IMR-90 (cell line): Measurements from ENCODE around the gene LMTK2. TPM values are rescaled to one million over a fixed set of nuclear protein-coding genes. Genes with fewer than 3 reads are reported as not detected.

Source experiments
- ATAC-seq: fragments of 200-7000 bp; cut with Tn5 transposase; 2 replicates; pipeline ENCODE4 v1.9.1; 2020; ENCODE audit warnings: low read depth, mild to moderate bottlenecking, moderate library complexity
- BruUV-seq: library from RNA; stranded (reverse); fragments of 400-500 nt; replicated peaks from 2 replicates; lab custom pipeline; 2021; lab: Mats Ljungman, UMichigan
- CTCF ChIA-PET: fragments of 300-600 bp; formaldehyde crosslinking; extraction: SDS; loops from one replicate; lab custom pipeline; 2021; ENCODE audit warnings: antibody characterized with exemption; lab: Yijun Ruan, JAX
- POLR2A ChIA-PET: fragments of 300-600 bp; sonication (Branson Sonifier 250); formaldehyde crosslinking; loops from one replicate; lab custom pipeline; 2022; ENCODE audit warnings: antibody characterized with exemption; ENCODE audit not compliant: unreplicated experiment; lab: Charles Lee
- DNase-seq: peaks from one replicate; pipeline ENCODE4 v3.0.0; 2013
- H2AFZ ChIP-seq: replicated peaks from 2 replicates; pipeline ENCODE3; 2013; ENCODE audit warnings: low read length, mild to moderate bottlenecking; ENCODE audit not compliant: poor library complexity
- H2AK5ac ChIP-seq: 2 replicates; pipeline ENCODE4 v1.6.1; 2013; ENCODE audit warnings: low read depth, low read length, inconsistent platforms
- H2AK9ac ChIP-seq: replicated peaks from 2 replicates; pipeline ENCODE3; 2013; ENCODE audit warnings: mild to moderate bottlenecking, low read depth, low read length, moderate library complexity; ENCODE audit not compliant: poor library complexity
- H2BK120ac ChIP-seq: 2 replicates; pipeline ENCODE4 v1.6.1; 2013; ENCODE audit warnings: low read depth, low read length, inconsistent platforms
- H2BK15ac ChIP-seq: 3 replicates; pipeline ENCODE4 v1.6.1; 2013; ENCODE audit warnings: low read depth, low read length, inconsistent platforms
- H2BK20ac ChIP-seq: 2 replicates; pipeline ENCODE4 v1.6.1; 2013; ENCODE audit warnings: low read depth, mild to moderate bottlenecking, inconsistent platforms, low read length, moderate library complexity
- H2BK5ac ChIP-seq: 2 replicates; pipeline ENCODE4 v1.6.1; 2013; ENCODE audit warnings: mild to moderate bottlenecking, low read depth, low read length, inconsistent platforms; ENCODE audit not compliant: poor library complexity, severe bottlenecking
- H3K14ac ChIP-seq: replicated peaks from 2 replicates; pipeline ENCODE4 v1.6.1; 2013; ENCODE audit warnings: low read depth, low read length, inconsistent platforms
- H3K18ac ChIP-seq: 2 replicates; pipeline ENCODE4 v1.6.1; 2013; ENCODE audit warnings: low read depth, low read length, control low read depth
- H3K23ac ChIP-seq: 2 replicates; pipeline ENCODE4 v1.6.1; 2013; ENCODE audit warnings: low read depth, low read length, inconsistent platforms
- H3K27ac ChIP-seq: 2 replicates; pipeline ENCODE4 v1.5.1; 2013; ENCODE audit warnings: mild to moderate bottlenecking, control low read depth, low read length; ENCODE audit not compliant: insufficient read depth
- H3K27me3 ChIP-seq: 2 replicates; pipeline ENCODE4 v1.6.1; 2013; ENCODE audit warnings: low read length; ENCODE audit not compliant: control insufficient read depth, insufficient read depth
- H3K36me3 ChIP-seq: 2 replicates; pipeline ENCODE4 v1.6.1; 2013; ENCODE audit warnings: low read length, mixed read lengths; ENCODE audit not compliant: control insufficient read depth, insufficient read depth
- H3K4ac ChIP-seq: 2 replicates; pipeline ENCODE4 v1.6.1; 2013; ENCODE audit warnings: low read depth, low read length, inconsistent platforms
- H3K4me1 ChIP-seq: 2 replicates; pipeline ENCODE4 v1.6.1; 2013; ENCODE audit warnings: low read length, mixed read lengths; ENCODE audit not compliant: control insufficient read depth, insufficient read depth
- H3K4me2 ChIP-seq: 2 replicates; pipeline ENCODE4 v1.6.1; 2013; ENCODE audit warnings: low read depth, mild to moderate bottlenecking, control low read depth, low read length, moderate library complexity
- H3K4me3 ChIP-seq: 2 replicates; pipeline ENCODE4 v1.5.1; 2013; ENCODE audit warnings: low read depth, mild to moderate bottlenecking, control low read depth, low read length, moderate library complexity; ENCODE audit not compliant: insufficient read depth
- H3K56ac ChIP-seq: 2 replicates; pipeline ENCODE4 v1.6.1; 2013; ENCODE audit warnings: low read length, inconsistent platforms; ENCODE audit not compliant: insufficient read depth; ENCODE audit errors: extremely low read depth
- H3K79me1 ChIP-seq, 2 experiments: 2 replicates each; pipeline ENCODE4 v1.6.1; 2013; ENCODE audit warnings: low read length in 2 of 2, inconsistent platforms in 1 of 2, low read depth in 1 of 2
- H3K9ac ChIP-seq: 2 replicates; pipeline ENCODE4 v1.6.1; 2013; ENCODE audit warnings: low read depth, low read length, control low read depth
- H3K9me1 ChIP-seq: 2 replicates; pipeline ENCODE4 v1.6.1; 2013; ENCODE audit warnings: low read length, inconsistent platforms; ENCODE audit not compliant: insufficient read depth
- H3K9me3 ChIP-seq: 2 replicates; pipeline ENCODE4 v1.6.1; 2013; ENCODE audit warnings: low read length; ENCODE audit not compliant: control insufficient read depth, insufficient read depth
- H4K20me1 ChIP-seq: 2 replicates; pipeline ENCODE4 v1.6.1; 2013; ENCODE audit warnings: low read length, inconsistent platforms; ENCODE audit not compliant: insufficient read depth
- H4K5ac ChIP-seq: 2 replicates; pipeline ENCODE4 v1.6.1; 2013; ENCODE audit warnings: mild to moderate bottlenecking, low read depth, low read length, control low read depth
- H4K8ac ChIP-seq, 2 experiments: 2 replicates each; pipeline ENCODE4 v1.6.1; 2013; ENCODE audit warnings: low read depth in 2 of 2, low read length in 2 of 2, control low read depth in 1 of 2, inconsistent platforms in 1 of 2
- H4K91ac ChIP-seq: 2 replicates; pipeline ENCODE4 v1.6.1; 2013; ENCODE audit warnings: low read depth, low read length, inconsistent platforms; ENCODE audit not compliant: insufficient read depth
- BHLHE40 ChIP-seq: fragments of 150-350 bp; IDR thresholded peaks from 2 replicates; pipeline ENCODE4 v1.6.1; 2016; ENCODE audit warnings: mild to moderate bottlenecking, low read depth, low read length
- CEBPB ChIP-seq: IDR thresholded peaks from 2 replicates; pipeline ENCODE4 v1.6.1; 2012; ENCODE audit warnings: low read depth, low read length, improper control_type of control experiment
- ELK1 ChIP-seq: fragments of 150-350 bp; IDR thresholded peaks from 2 replicates; pipeline ENCODE4 v1.6.1; 2016; ENCODE audit warnings: low read depth, mild to moderate bottlenecking, low read length, moderate library complexity, borderline replicate concordance
- FOS ChIP-seq: fragments of 150-350 bp; IDR thresholded peaks from 2 replicates; pipeline ENCODE4 v1.6.1; 2016; ENCODE audit warnings: low read depth, low read length
- MAFK ChIP-seq: IDR thresholded peaks from 2 replicates; pipeline ENCODE4 v1.6.1; 2012; ENCODE audit warnings: low read depth, low read length, improper control_type of control experiment
- MAZ ChIP-seq: IDR thresholded peaks from 2 replicates; pipeline ENCODE4 v1.6.1; 2012; ENCODE audit warnings: low read depth, mild to moderate bottlenecking, low read length, improper control_type of control experiment, moderate library complexity, borderline replicate concordance
- MXI1 ChIP-seq: IDR thresholded peaks from 2 replicates; pipeline ENCODE4 v1.6.1; 2012; ENCODE audit warnings: low read depth, mild to moderate bottlenecking, low read length, moderate library complexity, borderline replicate concordance
- NFE2L2 ChIP-seq: fragments of 150-350 bp; IDR thresholded peaks from 2 replicates; pipeline ENCODE4 v1.6.1; 2016; ENCODE audit warnings: low read depth, mild to moderate bottlenecking, low read length
- POLR2A ChIP-seq: IDR thresholded peaks from 2 replicates; pipeline ENCODE4 v1.6.1; 2012; ENCODE audit warnings: mild to moderate bottlenecking, low read depth, low read length
- RAD21 ChIP-seq: IDR thresholded peaks from 2 replicates; pipeline ENCODE4 v1.6.1; 2012; ENCODE audit warnings: low read length, improper control_type of control experiment
- SMC3 ChIP-seq: fragments of 150-350 bp; IDR thresholded peaks from 2 replicates; pipeline ENCODE4 v1.6.1; 2016; ENCODE audit warnings: low read depth, mild to moderate bottlenecking, antibody characterized with exemption, low read length, moderate library complexity
- USF2 ChIP-seq: fragments of 150-350 bp; IDR thresholded peaks from 2 replicates; pipeline ENCODE4 v1.6.1; 2017; ENCODE audit warnings: mild to moderate bottlenecking, antibody characterized with exemption, low read length, low read depth
- WGBS, 2 experiments: methylation state at CpG; one replicate each; pipeline versions ENCODE4 v1.1.5 to v1.1.7; 2013; ENCODE audit warnings: missing lambda C conversion rate in 2 of 2; ENCODE audit not compliant: insufficient read length in 1 of 2; ENCODE audit errors: extremely low coverage in 2 of 2; 5-methylcytosine and 5-hydroxymethylcytosine counted together
- dilution Hi-C: fragments of 300-500 bp; cut with HindIII; formaldehyde crosslinking; loops from one replicate; pipeline ENCODE4 v1.14.3; 2018; ENCODE audit warnings: low sequenced_read_pairs; ENCODE audit not compliant: unreplicated experiment
- in situ Hi-C: fragments of 300-500 bp; cut with MboI; formaldehyde crosslinking; loops from 3 replicates; pipeline ENCODE4 v1.14.3; 2019; ENCODE audit warnings: low sequenced_read_pairs, inconsistent platforms, mixed read lengths
- intact Hi-C: fragments of 100-400 bp; cut with micrococcal nuclease; formaldehyde crosslinking; loops from 2 replicates; pipeline ENCODE4 v1.10.0; 2022
- polyA plus RNA-seq, 3 experiments: library from polyadenylated mRNA; depleted of rRNA; stranded (reverse); fragments of >200 nt; gene quantifications; 2 replicates each; pipeline ENCODE4 v1.2.3, GENCODE V29; 2012; ENCODE audit warnings: low replicate concordance in 1 of 3
- total RNA-seq: library from RNA; depleted of rRNA; stranded (reverse); fragments of >200 nt; gene quantifications from 2 replicates; pipeline ENCODE4 v1.2.3, GENCODE V29; 2012

The LMTK2 gene
- total and polyA plus RNA-seq, 2 of the 4 experiments (the other 2 are of a cell fraction), result 4.4 to 5.0 TPM

GRCh38 chr7:98162758-98163157 is 56.1 kb downstream of the LMTK2 start:
- no peak overlapping the region for H3K9ac ChIP-seq
- no TSS peak for BruUV-seq
- H4K5ac ChIP-seq, result no peak overlapping the region
- H2BK5ac ChIP-seq, result no peak overlapping the region
- H4K8ac ChIP-seq, result no peak overlapping the region
- no peak overlapping the region for H3K4me2 ChIP-seq
- intact Hi-C loops (loop anchor here (5.0 kb wide), 1 partner anchor 40 kb away; no protein-coding TSS in a partner anchor), in situ Hi-C loops (loop anchor here (5.0 to 25.0 kb wide), 2 partner anchors 140 to 300 kb away; partner anchors contain the start of gene ASNS), dilution Hi-C loops (no loop called here)
- H3K36me3 ChIP-seq, result peaks cover 2% of the 10 kb centered on the region; the same call in 1 of the 2 replicates
- H2AK5ac ChIP-seq, result no peak overlapping the region
- H3K9me1 ChIP-seq, result peaks cover 4% of the 10 kb centered on the region; the same call in 1 of the 2 replicates
- no peak overlapping the region for H3K23ac ChIP-seq
- TF ChIP-seq MXI1 (no peak), BHLHE40 (no peak), MAFK (no peak), NFE2L2 (no peak), RAD21 (no peak), CEBPB (no peak), SMC3 (no peak), USF2 (no peak), FOS (no peak), POLR2A (no peak), ELK1 (no peak), MAZ (no peak)
- H2BK120ac ChIP-seq, result no peak overlapping the region
- H3K14ac ChIP-seq, result no peak overlapping the region
- ChIA-PET CTCF (interaction anchor here (1.4 to 5.4 kb wide), 2 partner anchors 21 to 140 kb away, joined by 3 to 37 read pairs; no protein-coding TSS in a partner anchor), POLR2A (no interaction called here)
- no peaks in the 10 kb centered on the region for H3K27me3 ChIP-seq
- H2BK15ac ChIP-seq, result no peak overlapping the region
- H3K27ac ChIP-seq, result no peak overlapping the region
- H3K79me1 ChIP-seq, result no peaks in the 10 kb centered on the region
- H3K4me1 ChIP-seq, result no peaks in the 10 kb centered on the region
- H2BK20ac ChIP-seq, result no peak overlapping the region
- no peak overlapping the region for H2AFZ ChIP-seq
- H4K91ac ChIP-seq, result no peak overlapping the region
- no peaks in the 10 kb centered on the region for H3K9me3 ChIP-seq
- no peaks in the 10 kb centered on the region for H4K20me1 ChIP-seq
- no CpG with 5 or more reads among the region's 3 CpGs for WGBS, 2 experiments
- no peak overlapping the region for H3K18ac ChIP-seq
- H2AK9ac ChIP-seq, result no peak overlapping the region
- DNase-seq (no peak), ATAC-seq (no peak)
- H3K56ac ChIP-seq, result no peak overlapping the region
- no peak overlapping the region for H3K4me3 ChIP-seq
- H3K4ac ChIP-seq, result no peak overlapping the region
